Stimulated activated CD8-positive, alpha-beta memory T cell treated with anti-CD3 and anti-CD28 coated beads, Interleukin-15, amount 100 ng/mL, for 24 hours (primary cell): ENCODE data around the gene RGS16.

ENCODE experiments used
- DNase-seq: peaks from one replicate; pipeline ENCODE4 v3.0.0-alpha.2; 2020; ENCODE audit warnings: low read depth

The RGS16 gene

GRCh38 chr1:182629499-182630096, 25.4 kb upstream of the RGS16 start:
- no peak for DNase-seq

DNA sequence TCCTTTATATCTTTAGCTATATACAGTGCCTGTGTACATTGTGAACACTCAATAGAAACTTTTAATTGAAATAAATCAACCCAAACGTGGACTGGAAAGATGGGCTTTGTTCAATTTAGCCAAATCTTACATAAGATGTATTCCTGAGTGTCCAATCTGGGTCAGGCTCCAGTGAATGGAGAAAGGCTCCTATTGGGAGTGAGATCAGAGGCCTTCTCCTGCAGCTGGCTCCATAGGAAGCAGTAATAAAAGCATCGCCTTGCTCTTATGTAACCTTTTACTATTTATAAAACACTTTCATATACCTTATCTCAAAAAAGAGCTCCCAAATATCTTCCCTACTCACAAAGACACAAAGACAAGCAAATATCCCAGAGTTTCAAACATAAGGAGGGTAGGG, 24.9 kb upstream of the RGS16 start:
- DNase-seq = no peak

GRCh38 chr1:182628657-182629056, 24.5 kb upstream of the RGS16 start:
- DNase-seq = no peak

- DNase-seq = no peak
Measured at GRCh38 chr1:182627622-182628021, 23.4 kb upstream of the RGS16 start.

DNA sequence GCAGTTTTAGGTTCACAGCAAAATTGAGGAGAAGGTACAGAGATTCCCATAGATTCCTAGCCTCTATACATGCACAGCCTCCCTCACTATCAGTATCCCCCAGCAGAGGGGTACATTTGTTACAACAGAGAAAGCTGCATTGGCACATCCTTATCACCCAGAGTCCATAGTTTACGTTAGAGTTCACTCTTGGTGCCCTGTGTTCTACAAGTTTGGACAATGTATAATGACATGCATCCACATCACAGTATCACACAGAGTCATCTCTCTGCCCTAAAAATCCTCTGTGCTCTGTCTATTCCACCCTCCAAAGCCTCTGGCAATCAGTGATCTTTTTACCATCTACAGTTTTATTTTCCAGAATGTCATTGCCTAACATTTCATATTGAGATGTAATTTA, 22.3 kb upstream of the RGS16 start:
- no peak for DNase-seq

DNA sequence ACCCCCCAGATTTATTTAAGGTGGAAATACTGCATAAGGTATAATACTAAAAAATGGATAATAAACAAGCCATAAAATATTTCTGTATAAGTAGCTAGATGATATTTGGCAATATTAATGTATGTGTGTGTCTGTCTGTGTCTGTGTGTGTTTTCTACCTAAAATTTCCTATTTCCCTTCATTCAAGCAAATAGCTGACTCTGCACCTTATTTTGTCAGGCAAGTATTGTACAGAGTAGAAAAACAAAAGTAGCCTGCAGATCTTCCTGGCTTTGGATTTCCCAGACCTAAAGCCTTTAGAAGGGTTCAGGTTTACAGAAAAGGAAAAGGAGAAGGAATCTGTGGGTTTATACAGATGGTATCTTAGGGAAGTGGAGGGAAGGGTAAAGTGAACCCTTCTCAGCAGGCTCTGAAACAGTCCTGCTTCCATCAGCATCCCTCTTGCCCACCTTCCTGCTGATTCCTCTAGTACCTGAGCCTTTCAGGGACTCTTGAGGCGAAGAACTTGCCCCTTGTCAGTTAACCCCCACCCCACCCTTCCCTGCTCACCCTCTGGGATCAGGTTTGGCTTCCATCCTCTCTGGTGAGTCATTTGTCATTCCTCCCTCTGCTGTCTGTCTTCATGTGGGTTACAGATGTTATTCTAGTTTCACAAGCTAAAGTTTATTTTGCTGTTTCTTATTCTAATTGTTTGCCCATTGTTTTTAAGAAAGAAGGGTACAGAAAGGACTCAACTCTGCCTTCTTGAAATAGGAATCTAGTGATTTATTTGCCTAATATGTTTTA, 21.7 kb upstream of the RGS16 start:
- DNase-seq = no peak

- DNase-seq = no peak
Measured at GRCh38 chr1:182625024-182625423, 20.8 kb upstream of the RGS16 start.

GRCh38 chr1:182624577-182624976, 20.4 kb upstream of the RGS16 start:
- no peak for DNase-seq

GRCh38 chr1:182622901-182623528, 18.8 kb upstream of the RGS16 start:
- DNase-seq = no peak

- DNase-seq = no peak
Measured at GRCh38 chr1:182621906-182622305, 17.7 kb upstream of the RGS16 start.

- DNase-seq = no peak
Measured at GRCh38 chr1:182620924-182621585, 16.9 kb upstream of the RGS16 start.

- no peak for DNase-seq
Measured at GRCh38 chr1:182617734-182618351, 13.7 kb upstream of the RGS16 start.

DNA sequence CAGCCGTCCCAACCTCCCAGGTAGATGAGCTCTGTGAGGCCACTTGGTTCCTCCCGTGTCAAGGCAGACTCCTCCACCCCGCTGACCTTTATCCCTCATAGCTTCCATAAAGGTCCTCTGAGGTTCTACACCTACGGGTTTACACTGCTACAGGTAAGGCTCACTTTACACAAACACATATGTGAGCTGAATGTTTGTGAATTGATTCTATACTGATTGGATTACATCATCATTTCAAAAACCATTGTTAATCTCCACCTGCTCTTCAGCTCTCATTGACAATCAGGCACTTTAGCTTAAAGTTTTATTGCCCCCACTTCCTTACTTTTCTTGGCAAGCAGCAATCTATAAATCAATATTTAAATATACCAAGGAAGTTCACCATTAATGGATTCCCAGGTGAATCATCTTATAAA, 12.8 kb upstream of the RGS16 start:
- no peak for DNase-seq

DNA sequence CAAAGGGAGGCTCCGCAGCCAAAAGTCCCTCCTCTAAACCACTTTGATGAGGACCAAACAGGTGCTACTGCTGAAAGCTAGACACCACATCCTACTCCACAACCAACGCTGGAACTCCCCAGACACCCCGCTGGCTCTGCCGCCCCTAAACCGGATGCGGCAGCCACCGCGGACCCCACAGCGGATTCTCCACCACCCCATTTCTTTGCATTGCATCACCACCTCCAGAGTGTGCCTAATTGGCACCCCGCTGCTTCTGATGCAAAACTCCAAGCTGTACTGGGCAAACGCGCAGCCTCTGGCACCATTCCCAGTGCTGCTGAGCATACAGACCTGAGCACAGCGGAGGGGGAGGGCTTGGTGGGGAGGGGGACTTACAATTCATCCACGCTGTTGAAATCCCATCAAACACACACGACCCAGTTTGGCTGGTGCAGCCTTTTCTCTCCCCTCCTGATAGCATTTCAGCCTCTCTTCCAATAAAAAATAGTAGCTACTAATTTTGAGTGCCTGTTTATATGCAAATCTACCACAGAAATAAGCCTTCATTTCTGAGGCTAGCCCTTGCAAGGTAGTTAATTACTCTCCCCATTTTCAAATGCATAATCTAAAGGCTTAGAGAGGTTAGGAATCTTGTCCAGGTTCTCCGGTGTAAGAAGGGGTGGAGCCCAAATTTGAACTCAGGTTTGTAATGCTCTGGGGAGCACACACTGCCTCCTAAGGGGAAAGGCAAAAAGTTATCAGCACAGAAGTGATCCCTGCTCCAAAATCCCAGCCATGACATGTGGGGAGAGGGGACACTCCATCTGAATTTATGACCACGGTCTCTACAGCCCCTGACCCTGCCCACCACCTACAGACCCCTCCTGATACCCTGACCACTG, 12.2 kb upstream of the RGS16 start:
- DNase-seq = peak; percentile 55

- no peak for DNase-seq
Measured at GRCh38 chr1:182615468-182616129, 11.4 kb upstream of the RGS16 start.

- no peak for DNase-seq
Measured at GRCh38 chr1:182614796-182615454, 10.7 kb upstream of the RGS16 start.

DNA sequence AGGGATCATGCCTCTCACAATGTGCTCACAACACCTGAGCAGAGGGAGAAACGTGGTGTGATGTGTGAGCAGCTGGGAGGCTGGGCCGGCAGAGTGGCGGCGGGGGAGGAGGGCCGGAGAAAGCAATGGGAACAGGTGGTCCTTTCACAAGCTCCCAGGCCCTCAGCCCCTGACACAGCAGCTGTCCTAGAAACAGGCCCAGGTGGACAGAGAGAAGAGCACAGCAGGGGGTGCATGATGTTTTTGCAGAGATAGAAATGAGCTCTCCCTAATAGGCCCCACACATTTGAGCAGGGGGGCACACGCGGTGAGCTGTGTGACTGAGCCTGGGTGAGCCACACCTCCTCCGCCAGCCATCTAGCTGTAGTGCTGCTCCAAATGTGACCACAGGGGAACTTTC, 7.6 kb upstream of the RGS16 start:
- DNase-seq = no peak

- DNase-seq = no peak
Measured at GRCh38 chr1:182611326-182611725, 7.1 kb upstream of the RGS16 start.

DNA sequence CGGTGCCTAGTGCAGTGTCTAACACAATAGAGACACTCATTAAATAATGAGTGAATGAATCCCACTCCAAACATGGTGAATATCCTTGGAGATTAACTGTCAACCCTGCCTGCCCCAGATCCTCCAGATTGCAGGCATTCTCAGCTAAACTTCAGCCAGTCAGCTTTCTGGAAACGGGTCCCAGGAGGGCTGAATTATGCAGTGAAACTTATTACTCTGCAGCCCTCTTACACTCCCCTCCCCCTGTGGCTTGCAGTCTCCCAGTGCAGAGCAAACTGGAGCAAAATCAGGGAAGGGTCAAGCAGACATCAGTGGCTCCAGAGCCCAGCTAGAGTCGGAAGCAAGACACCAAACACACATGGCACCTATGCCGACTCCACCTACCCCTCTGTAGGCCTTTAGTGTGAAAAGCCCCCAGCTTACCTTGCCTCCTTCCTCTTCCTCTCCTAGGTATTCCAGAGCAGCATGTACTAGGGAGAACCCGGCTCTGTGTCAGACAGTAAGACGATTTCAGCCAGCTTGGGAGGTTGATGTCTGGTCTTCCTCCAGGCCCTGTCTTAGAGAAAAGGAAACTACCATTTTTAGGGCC, 6.5 kb upstream of the RGS16 start:
- DNase-seq = no peak
